Endothelial cell of umbilical vein (primary cell): ENCODE data around the gene IFNG. TPM values are rescaled to one million over a fixed set of nuclear protein-coding genes. Genes with fewer than 3 reads are reported as not detected.

ENCODE experiments used
- BruUV-seq: library from RNA; stranded (reverse); fragments of 400-500 nt; replicated peaks from 2 replicates; lab custom pipeline; 2021; lab: Mats Ljungman, UMichigan
- CTCF ChIA-PET: fragments of 300-600, 350-600 bp; sonication (Branson Sonifier 250); formaldehyde crosslinking; loops from one replicate; lab custom pipeline; 2021; ENCODE audit warnings: antibody characterized with exemption, inconsistent platforms; lab: Charles Lee
- POLR2A ChIA-PET: fragments of 300-600, 350-600 bp; sonication (Branson Sonifier 250); formaldehyde crosslinking; loops from one replicate; lab custom pipeline; 2021; ENCODE audit warnings: antibody characterized with exemption, inconsistent platforms; lab: Charles Lee
- DNase-seq: peaks from one replicate; pipeline ENCODE4 v3.0.0-alpha.2; 2011; ENCODE audit warnings: low read depth, low spot score
- FAIRE-seq: peaks from 2 replicates; lab custom pipeline; 2011; peaks lifted over from hg19 to GRCh38; lab: Jason Lieb, UNC
- H2AFZ ChIP-seq: 2 replicates; pipeline ENCODE4 v1.6.0; 2012; ENCODE audit warnings: low read depth, low read length, control low read depth, inconsistent platforms
- H3K27ac ChIP-seq: 2 replicates; pipeline ENCODE4 v1.5.1; 2011; ENCODE audit warnings: low read depth, mild to moderate bottlenecking, control low read depth, low read length, moderate library complexity; ENCODE audit not compliant: insufficient read depth
- H3K27me3 ChIP-seq, 2 experiments: 2 replicates each; pipeline versions ENCODE4 v1.6.0 to v1.6.1; 2011; ENCODE audit warnings: low read length in 2 of 2, mixed read lengths in 1 of 2; ENCODE audit not compliant: control insufficient read depth in 2 of 2, insufficient read depth in 2 of 2
- H3K36me3 ChIP-seq, 2 experiments: 2 replicates in 1 of 2; 3 replicates in 1 of 2; pipeline ENCODE4 v1.5.1; 2011; ENCODE audit warnings: low read length in 2 of 2, mild to moderate bottlenecking in 1 of 2, moderate library complexity in 1 of 2; ENCODE audit not compliant: control insufficient read depth in 2 of 2, insufficient read depth in 2 of 2; ENCODE audit errors: extremely low read depth in 1 of 2
- H3K4me1 ChIP-seq: 3 replicates; pipeline ENCODE4 v1.5.1; 2011; ENCODE audit warnings: mild to moderate bottlenecking, low read length; ENCODE audit not compliant: control insufficient read depth, insufficient read depth; ENCODE audit errors: extremely low read depth
- H3K4me2 ChIP-seq: 2 replicates; pipeline ENCODE4 v1.6.1; 2011; ENCODE audit warnings: low read length, control low read depth, mixed read lengths; ENCODE audit not compliant: insufficient read depth
- H3K4me3 ChIP-seq, 3 experiments: fragments of 200-600 bp in 1 of 3; sonication (generic), shearing (Covaris generic) in 1 of 3; replicated peaks in 1 of 3; 2 replicates each; pipeline ENCODE4 v1.5.1; 2011 to 2016; ENCODE audit warnings: control low read depth in 3 of 3, low read length in 3 of 3, mild to moderate bottlenecking in 2 of 3, inconsistent platforms in 1 of 3, low read depth in 1 of 3, moderate library complexity in 1 of 3; ENCODE audit not compliant: insufficient read depth in 1 of 3
- H3K79me2 ChIP-seq: 2 replicates; pipeline ENCODE4 v1.6.0; 2012; ENCODE audit warnings: low read length, inconsistent platforms; ENCODE audit not compliant: control insufficient read depth, insufficient read depth
- H3K9ac ChIP-seq: replicated peaks from 2 replicates; pipeline ENCODE3; 2011; ENCODE audit warnings: low read length, control low read depth; ENCODE audit not compliant: insufficient read depth; ENCODE audit errors: extremely low read depth
- H3K9me1 ChIP-seq: replicated peaks from 3 replicates; pipeline ENCODE4 v1.6.0; 2011; ENCODE audit warnings: mild to moderate bottlenecking, low read length; ENCODE audit not compliant: control insufficient read depth, insufficient read depth; ENCODE audit errors: extremely low read depth
- H3K9me3 ChIP-seq: replicated peaks from 2 replicates; pipeline ENCODE4 v1.5.1; 2012; ENCODE audit warnings: low read length, inconsistent platforms; ENCODE audit not compliant: control insufficient read depth, insufficient read depth
- H4K20me1 ChIP-seq: replicated peaks from 2 replicates; pipeline ENCODE3; 2011; ENCODE audit warnings: mild to moderate bottlenecking, low read length; ENCODE audit not compliant: control insufficient read depth, insufficient read depth; ENCODE audit errors: extremely low read depth
- CTCF ChIP-seq, 2 donors: IDR thresholded peaks; 1 replicate in 1 of 2; 2 replicates in 1 of 2; pipeline ENCODE4 v1.5.1; 2011; ENCODE audit warnings: low read length in 2 of 2, mild to moderate bottlenecking in 2 of 2, moderate library complexity in 2 of 2, control low read depth in 1 of 2, inconsistent platforms in 1 of 2, low read depth in 1 of 2; ENCODE audit not compliant: insufficient read depth in 1 of 2; ENCODE audit errors: extremely low read depth in 1 of 2
- EZH2 ChIP-seq: IDR thresholded peaks from 2 replicates; pipeline ENCODE4 v1.6.1; 2012; ENCODE audit warnings: borderline replicate concordance, low read depth, mild to moderate bottlenecking, moderate library complexity, low read length, inconsistent platforms; ENCODE audit not compliant: severe bottlenecking
- FOS ChIP-seq: IDR thresholded peaks from 2 replicates; pipeline ENCODE4 v1.6.1; 2011; ENCODE audit warnings: mild to moderate bottlenecking, low read length, moderate library complexity, borderline replicate concordance; ENCODE audit not compliant: insufficient read depth
- GATA2 ChIP-seq: IDR thresholded peaks from 2 replicates; pipeline ENCODE4 v1.7.0; 2011; ENCODE audit warnings: low read depth, mild to moderate bottlenecking, moderate library complexity, mixed read lengths, low read length; ENCODE audit not compliant: insufficient read length, insufficient read depth
- JUN ChIP-seq: IDR thresholded peaks from 2 replicates; pipeline ENCODE4 v1.6.1; 2011; ENCODE audit warnings: borderline replicate concordance, low read depth; ENCODE audit not compliant: insufficient read length, insufficient read depth
- MAX ChIP-seq: IDR thresholded peaks from 2 replicates; pipeline ENCODE4 v1.6.1; 2011; ENCODE audit not compliant: insufficient read depth, insufficient read length
- MYC ChIP-seq: IDR thresholded peaks from one replicate; pipeline ENCODE4 v1.6.1; 2011; ENCODE audit warnings: mild to moderate bottlenecking, low read depth, low read length
- POLR2A ChIP-seq: IDR thresholded peaks from 2 replicates; pipeline ENCODE4 v1.6.1; 2012; ENCODE audit warnings: low read depth, mild to moderate bottlenecking, control low read depth, low read length
- POLR2AphosphoS5 ChIP-seq: IDR thresholded peaks from 2 replicates; pipeline ENCODE4 v1.6.1; 2012; ENCODE audit warnings: low read depth, mild to moderate bottlenecking, control low read depth, low read length, moderate library complexity; ENCODE audit not compliant: insufficient read depth
- dilution Hi-C: fragments of 300-500 bp; cut with MboI; formaldehyde crosslinking; loops from one replicate; pipeline ENCODE4 v1.15.0; 2019; ENCODE audit warnings: low sequenced_read_pairs; ENCODE audit not compliant: extremely low pct_ligation_motif_present
- intact Hi-C: fragments of 100-400 bp; cut with micrococcal nuclease; formaldehyde crosslinking; loops from one replicate; pipeline ENCODE4 v1.10.0; 2022
- polyA plus RNA-seq, 4 experiments: library from polyadenylated mRNA; depleted of rRNA in 3 of 4; stranded (reverse) in 3 of 4; unstranded in 1 of 4; fragments of >200 nt; gene quantifications; 2 replicates each; pipeline versions ENCODE4 v1.2.1 to v1.2.3, GENCODE V29; 2011 to 2012; ENCODE audit warnings: missing spikeins in 1 of 4
- total RNA-seq: library from RNA; stranded (reverse); gene quantifications from 2 replicates; pipeline ENCODE4 v1.2.3, GENCODE V29; 2021

IFNG gene
- total and polyA plus RNA-seq, 2 donors (not counting 3 experiments of a cell fraction or from before 2014, with no cell fraction given) = not detected

- Histone ChIP-seq H3K36me3 (no peaks in the 10 kb centered on the region), H3K27me3 (no peaks in the 10 kb centered on the region), H3K9me1 (no peaks in the 10 kb centered on the region), H3K4me1 (no peaks in the 10 kb centered on the region), H3K27ac (no peak overlapping the region), H4K20me1 (no peaks in the 10 kb centered on the region), H3K9ac (no peak overlapping the region), H3K79me2 (no peaks in the 10 kb centered on the region), H3K4me2 (no peak overlapping the region), H2AFZ (no peak overlapping the region), H3K9me3 (no peaks in the 10 kb centered on the region), H3K4me3 (no peak overlapping the region)
- CTCF ChIA-PET = no interaction called here
- intact Hi-C loops = no loop called here
- POLR2A ChIA-PET = no interaction called here
- FAIRE-seq = no peak
- no peak for TF ChIP-seq JUN
- no peak for TF ChIP-seq POLR2A
- no peak for TF ChIP-seq POLR2AphosphoS5
- TF ChIP-seq GATA2 = no peak
- TF ChIP-seq MAX = no peak
- TF ChIP-seq FOS = no peak
- no peak for DNase-seq
- dilution Hi-C loops = no loop called here
- BruUV-seq = no TSS peak
Measured at GRCh38 chr12:68163560-68164081, 4.1 kb upstream of the IFNG start.

- BruUV-seq = no TSS peak
- Histone ChIP-seq H3K9ac (no peak overlapping the region), H3K4me1 (no peaks in the 10 kb centered on the region), H3K4me2 (no peak overlapping the region), H3K4me3 (no peak overlapping the region), H2AFZ (no peak overlapping the region), H3K79me2 (no peaks in the 10 kb centered on the region), H3K9me3 (no peaks in the 10 kb centered on the region), H3K27me3 (no peaks in the 10 kb centered on the region), H4K20me1 (no peaks in the 10 kb centered on the region), H3K27ac (no peak overlapping the region), H3K9me1 (no peaks in the 10 kb centered on the region), H3K36me3 (no peaks in the 10 kb centered on the region)
- ChIA-PET CTCF (no interaction called here), POLR2A (no interaction called here)
- intact Hi-C loops = no loop called here
- TF ChIP-seq JUN (no peak), CTCF (IDR thresholded peaks at IDR 0.05; ENCODE audit: extremely low read depth in 1 of 2, insufficient read depth in 1 of 2, low read depth in 1 of 2, low read length in 2 of 2) (no peak), POLR2A (no peak), POLR2AphosphoS5 (no peak), EZH2 (no peak), FOS (no peak), MAX (no peak), GATA2 (no peak), MYC (no peak)
- no peak for FAIRE-seq
- dilution Hi-C loops = no loop called here
- no peak for DNase-seq
Measured at GRCh38 chr12:68162374-68162773, 2.8 kb upstream of the IFNG start.
